NCI-H82 (cell line): ENCODE results near the gene CD177.
"Not testable (repeated sequence)": the region's sequence is repeated elsewhere in the genome, so short reads cannot be mapped to it uniquely, and the experiment has no call there.

Experiments used
- DNase-seq: peaks from one replicate; lab custom pipeline; 2025; lab: John Stamatoyannopoulos, UW

Gene CD177

DNA sequence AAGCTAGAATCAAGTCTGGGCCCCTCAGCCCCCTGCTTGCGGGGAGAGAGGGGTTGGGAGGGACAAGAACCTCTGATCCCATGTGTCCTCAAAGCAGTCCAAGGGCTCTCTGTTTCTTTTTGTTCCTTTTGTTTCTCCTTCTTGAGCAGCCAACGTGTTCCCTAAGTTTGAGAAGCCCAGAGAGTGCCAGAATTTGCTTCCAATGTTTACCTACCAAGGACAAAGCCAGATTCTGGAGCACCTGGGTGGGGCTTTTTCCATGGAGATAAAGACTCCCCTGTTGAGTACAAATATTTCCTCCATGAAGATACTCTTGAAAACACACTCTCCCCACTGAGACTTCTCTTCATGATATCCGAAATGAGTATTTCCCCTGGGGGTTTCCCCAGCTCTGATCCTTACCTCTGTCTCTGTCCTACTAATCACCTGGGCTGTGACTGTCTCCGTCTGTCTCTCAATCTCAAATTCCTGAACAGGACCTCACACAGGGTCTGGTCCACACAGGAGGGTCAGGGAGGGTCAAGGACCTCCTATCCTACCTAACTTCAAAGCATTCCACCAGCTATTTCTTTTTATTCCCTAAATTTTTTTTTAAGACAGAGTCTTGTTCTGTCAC, 27.4 kb downstream of the CD177 start:
- no peak for DNase-seq

DNA sequence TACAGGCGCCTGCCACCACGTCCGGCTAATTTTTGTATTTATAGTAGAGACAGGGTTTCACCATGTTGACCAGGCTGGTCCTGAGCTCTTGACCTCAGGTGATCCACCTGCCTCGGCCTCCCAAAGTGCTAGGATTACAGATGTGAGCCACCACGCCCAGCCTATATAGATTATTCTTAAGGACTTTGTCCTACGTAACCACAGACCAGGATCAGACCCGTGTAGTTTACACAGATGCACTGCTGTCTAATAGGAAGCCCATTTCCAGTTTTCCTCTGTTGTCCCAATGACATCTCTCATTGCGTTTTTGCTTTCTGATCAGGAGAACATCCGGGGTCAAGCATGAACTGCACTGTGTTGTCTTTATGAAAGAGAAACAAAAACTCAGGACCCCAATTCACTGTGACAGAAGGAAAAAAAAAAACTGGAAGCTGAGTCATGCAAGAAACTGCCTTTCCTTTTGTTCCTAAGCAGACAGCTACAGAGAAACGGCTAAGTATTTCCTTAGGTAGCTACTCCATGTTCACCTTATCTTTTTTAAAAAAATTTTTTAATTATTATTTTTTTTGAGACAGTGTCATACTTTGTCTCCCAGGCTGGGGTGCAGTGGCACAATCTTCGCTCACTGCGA, 29.2 kb downstream of the CD177 start:
- DNase-seq, result not testable (repeated sequence)

DNA sequence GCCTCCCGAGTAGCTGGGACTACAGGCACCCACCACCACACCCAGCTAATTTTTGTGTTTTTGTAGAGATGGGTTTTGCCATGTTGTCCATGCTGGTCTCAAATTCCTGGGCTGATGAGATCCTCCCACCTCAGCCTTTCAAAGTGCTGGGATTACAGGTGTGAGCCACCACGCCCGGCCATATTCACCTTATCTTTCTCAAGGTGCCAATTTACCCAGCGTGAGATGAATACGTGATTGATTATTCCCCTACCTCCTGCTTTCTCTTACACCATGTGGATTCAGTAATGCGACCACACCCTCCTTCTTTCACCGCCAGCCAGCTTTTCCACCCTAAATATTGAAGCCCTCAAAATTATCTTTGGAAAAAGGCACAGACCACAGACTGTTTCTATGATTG, 29.8 kb downstream of the CD177 start:
- DNase-seq, result not testable (repeated sequence)

DNA sequence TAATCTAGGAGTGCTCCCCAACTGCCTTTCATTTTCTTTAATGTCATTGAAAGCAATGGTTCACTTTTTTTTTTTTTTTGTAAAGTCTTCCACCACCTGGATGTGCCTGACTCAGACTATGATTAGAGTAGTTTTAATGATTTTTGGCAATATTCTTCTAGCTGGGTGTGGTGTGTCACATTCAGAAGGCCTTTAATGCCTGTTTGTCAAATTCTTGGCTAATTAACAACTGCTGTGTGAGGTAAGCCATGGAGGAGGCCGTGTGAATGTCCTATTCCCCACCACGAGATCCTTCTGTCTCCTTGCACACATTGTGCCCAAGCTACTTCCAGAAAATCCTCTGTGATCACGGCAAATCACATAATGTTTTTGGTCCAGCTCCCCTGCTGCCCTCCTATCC, 30.3 kb downstream of the CD177 start:
- DNase-seq, result not testable (repeated sequence)

DNA sequence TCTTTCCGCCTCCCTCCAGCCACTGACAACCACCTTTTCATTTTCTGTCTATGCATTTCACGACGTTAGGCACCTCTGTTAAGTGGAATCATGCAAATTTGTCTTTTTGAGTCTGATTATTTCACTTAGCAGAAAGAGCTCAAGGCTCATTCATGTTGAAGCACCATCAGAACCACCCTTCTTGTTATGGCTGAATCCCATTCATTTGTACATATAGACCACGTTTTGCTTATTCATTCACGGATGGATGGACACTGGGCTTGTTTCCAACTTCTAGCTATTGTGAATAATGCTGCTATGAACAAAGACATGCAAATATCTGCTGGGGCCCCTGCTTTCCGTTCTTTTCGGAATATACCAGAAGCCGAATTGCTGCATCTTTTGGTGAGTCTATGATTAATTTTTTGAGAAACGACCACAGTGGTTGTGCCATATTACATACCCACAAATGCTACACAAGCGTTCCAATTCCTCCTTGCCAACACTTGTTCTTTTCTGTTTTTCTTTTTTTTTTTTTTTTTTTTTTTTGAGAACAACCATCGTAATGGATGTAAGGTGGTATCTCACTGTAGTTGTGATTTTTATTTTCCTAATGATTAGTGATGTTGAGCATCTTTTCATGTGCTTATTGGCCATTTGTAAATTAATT, 37.5 kb downstream of the CD177 start:
- not testable (repeated sequence) for DNase-seq

DNA sequence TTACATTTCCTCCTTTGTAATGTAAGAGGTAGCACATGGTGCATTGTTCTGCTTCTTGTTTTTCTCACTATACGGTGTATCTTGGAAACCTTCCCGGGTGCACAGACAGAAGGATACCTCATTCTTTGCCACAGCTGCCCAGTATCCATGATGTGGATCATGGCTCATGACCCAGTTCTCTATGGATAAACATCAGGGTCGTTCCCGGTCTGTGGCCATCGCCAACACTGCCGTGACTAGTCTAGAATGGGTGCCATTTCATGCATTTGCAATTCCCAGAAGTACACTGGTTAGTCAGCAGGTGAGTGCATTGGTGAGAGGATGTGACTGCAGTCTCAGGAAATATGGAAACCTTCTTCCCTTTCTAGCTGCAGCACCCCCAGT, 38.1 kb downstream of the CD177 start:
- DNase-seq, result not testable (repeated sequence)

DNA sequence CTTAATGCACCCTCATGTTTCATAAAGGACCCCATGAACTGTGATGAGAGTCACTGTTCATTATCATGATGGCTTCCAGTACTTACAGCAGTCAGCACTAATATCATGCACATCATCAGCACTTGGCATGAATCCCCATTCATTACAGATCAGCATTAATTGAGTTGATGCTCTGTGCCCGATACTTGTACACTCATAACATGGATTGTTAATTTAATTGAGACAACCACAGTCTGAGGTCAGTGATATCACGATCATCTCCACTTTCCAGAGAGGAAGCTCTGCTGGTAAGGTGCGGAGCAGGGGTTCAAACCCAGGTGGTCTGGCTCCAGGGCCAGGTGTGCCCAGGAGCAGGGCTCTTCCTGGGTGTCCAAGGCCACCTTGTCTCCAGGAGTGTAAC, 40.0 kb downstream of the CD177 start:
- DNase-seq, result not testable (repeated sequence)

DNA sequence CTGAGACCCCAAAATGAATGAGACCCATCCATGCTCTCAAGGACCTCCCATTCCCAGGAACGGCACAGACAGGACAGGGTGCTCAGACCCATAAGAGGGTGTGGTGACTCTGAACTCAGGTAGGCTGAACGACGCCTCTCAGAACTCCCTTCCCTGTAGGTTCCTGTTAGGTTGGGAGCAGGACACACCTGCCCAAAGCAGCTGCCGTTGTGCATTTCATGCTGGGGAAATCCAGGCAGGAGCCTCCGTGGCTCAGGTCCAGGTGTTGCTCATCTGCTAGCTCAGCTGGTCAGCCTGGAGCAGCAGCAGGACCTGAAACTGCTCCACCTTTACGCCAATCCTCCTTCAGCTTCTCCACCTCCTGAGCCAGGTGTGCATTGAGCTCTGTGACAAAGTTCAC, 42.1 kb downstream of the CD177 start:
- DNase-seq, result no peak

DNA sequence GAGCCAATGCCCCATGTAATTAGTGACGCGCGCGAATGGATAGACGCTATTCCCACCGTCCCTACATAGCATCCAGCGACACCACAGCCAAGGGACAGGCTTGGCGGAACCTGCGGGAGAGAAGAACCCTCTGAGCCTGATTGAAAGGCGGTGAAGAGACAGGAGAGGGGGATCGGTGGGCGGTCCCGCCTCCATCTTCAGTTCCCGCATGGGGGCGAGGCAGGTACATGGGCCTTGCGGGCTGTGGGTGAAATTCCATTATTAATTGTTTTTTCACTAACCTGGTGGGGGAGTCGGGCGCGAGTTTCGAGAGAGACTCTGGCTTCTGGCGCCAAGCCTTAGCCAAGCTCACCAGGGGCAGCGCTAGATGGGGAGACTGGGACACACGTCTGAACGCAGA, 52.8 kb downstream of the CD177 start:
- no peak for DNase-seq

DNA sequence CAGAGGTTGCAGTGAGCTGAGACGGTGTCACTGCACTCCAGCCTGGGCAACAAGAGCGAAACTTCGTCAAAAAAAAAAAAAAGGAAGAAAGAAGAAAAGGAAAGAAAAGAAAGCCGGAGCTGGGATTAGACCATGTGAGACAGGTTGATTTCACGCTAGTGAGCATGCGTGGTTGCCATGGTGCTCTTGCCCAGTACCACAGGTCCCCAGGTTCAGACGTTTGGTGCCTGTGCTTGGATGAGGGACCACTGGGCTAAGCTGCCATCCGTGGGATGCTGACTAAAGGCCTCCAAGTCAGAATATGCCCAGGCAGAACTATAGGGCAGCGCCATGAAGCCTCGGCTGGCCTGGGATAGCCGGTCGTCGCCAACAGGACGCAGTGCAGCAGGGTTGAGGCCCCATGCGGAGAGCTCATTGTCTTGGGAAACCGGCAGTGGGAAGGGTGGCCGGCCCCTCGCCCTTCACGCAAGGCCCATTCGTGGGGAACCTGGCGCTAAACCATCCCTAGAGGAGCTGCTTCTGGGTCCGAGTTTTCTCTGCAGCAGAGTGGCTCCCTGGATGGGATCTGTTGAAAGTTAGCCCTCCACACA, 54.0 kb downstream of the CD177 start:
- DNase-seq, result no peak

DNA sequence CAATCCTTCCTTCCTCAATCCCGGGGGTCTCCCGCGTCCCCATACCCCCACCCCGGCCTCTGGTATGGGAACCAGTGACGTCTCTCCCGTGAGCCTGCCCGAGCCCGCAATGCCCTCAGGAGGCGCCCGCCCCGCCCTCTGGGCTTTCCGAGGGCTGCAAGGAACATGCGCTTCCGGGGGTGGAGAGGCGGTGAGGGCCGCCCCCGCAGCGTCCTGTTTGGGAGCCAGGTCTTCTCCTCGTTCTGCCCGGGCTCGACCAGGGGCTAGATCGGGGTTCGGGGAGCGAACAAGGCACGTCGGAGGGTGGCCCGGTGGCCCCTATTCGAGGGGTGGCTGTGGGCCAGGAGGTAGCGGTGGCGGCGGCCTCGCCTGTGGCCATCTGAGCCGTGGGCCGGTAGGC, 54.6 kb downstream of the CD177 start:
- DNase-seq, result no peak

DNA sequence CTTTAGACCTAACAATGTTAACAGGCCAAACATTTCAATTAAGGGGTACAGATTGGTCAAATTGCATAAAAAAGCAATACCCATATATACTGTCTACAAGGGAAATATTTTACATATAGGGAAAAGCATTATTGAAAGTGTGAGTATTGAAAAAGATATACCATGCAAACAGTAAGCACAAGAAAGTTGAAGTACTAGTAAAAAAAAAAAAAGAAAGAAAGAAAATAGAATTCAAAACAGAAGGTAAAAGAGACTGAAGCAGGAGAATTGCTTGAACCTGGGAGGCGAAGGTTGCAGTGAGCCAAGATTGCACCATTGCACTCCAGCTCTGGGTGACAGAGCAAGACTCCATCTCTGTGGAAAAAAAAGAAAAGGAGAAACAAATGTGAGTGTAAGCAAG, 55.9 kb downstream of the CD177 start:
- DNase-seq, result no peak

DNA sequence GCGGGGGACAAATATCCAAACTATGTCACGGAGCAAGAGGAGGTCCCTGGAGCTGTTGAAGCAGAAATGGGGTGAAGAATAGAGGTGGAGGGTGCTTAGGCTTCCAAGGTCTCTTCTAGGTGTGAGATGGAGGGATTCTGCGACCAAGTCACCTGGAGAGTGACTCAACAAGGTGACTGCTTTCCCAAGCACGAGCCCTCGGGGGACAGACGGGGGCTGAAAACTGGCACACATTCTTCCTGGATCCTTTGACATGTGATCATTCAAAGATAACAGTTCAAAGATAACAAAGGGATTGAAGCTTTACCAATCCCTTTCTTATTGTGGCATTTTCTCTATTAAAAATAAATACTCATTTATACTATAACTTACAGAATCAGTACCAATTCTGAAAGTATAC, 59.0 kb downstream of the CD177 start:
- no peak for DNase-seq
